ENCODE data around the gene OS9.

- TF ChIP-seq CTCF (IDR thresholded peaks at IDR 0.05) (no peak), HOXA7 (CRISPR knock-in tag; IDR thresholded peaks at IDR 0.05) (no peak), TP53 (CRISPR knock-in tag; IDR thresholded peaks at IDR 0.05) (no peak), CBX8 (IDR thresholded peaks at IDR 0.05) (no peak), CHD2 (IDR thresholded peaks at IDR 0.05; ENCODE audit: low read length, partially characterized antibody) (no peak), MAX (IDR thresholded peaks at IDR 0.05) (no peak), CHD4 (IDR thresholded peaks at IDR 0.05; ENCODE audit: borderline replicate concordance) (no peak), PHF8 (IDR thresholded peaks at IDR 0.05; ENCODE audit: borderline replicate concordance, low read depth) (no peak), HDAC2 (IDR thresholded peaks at IDR 0.05) (no peak), ZNF302 (CRISPR knock-in tag; IDR thresholded peaks at IDR 0.05) (no peak), POLR2A (IDR thresholded peaks at IDR 0.05; ENCODE audit: low read length) (no peak), KDM5A (IDR thresholded peaks at IDR 0.05) (no peak), REST (IDR thresholded peaks at IDR 0.05) (no peak), JUN (IDR thresholded peaks at IDR 0.05) (no peak)
These were observed 63.8 kb downstream of the OS9 start for GRCh38 chr12:57757771-57758170.

All from A549 (cell line).